K562 (cell line): ENCODE data around the gene OSBPL10. TPM values are rescaled to one million over a fixed set of nuclear protein-coding genes. Genes with fewer than 3 reads are reported as not detected.

ENCODE experiments used
- ATAC-seq: fragments of 200-7000 bp; cut with Tn5 transposase; 3 replicates; pipeline ENCODE4 v1.9.1; 2020; ENCODE audit warnings: moderate library complexity
- BruUV-seq: library from RNA; stranded (reverse); fragments of 400-500 nt; replicated peaks from 2 replicates; lab custom pipeline; 2021; lab: Mats Ljungman, UMichigan
- CTCF ChIA-PET: fragments of 300-600 bp; formaldehyde crosslinking; extraction: SDS; loops from one replicate; lab custom pipeline; 2021; ENCODE audit warnings: low intra/inter-chr PET ratio; lab: Yijun Ruan, JAX
- POLR2A ChIA-PET: fragments of 300-600, 350-650 bp; sonication (Branson Sonifier 250); formaldehyde crosslinking; extraction: SDS; loops from one replicate; lab custom pipeline; 2021; ENCODE audit warnings: antibody characterized with exemption, inconsistent platforms; lab: Yijun Ruan, JAX
- DNase-seq, 4 experiments: peaks; one replicate each; pipeline versions ENCODE4 v3.0.0 to v3.0.0-alpha.2; 2011 to 2018; ENCODE audit warnings: low spot score in 3 of 4, mixed read lengths in 3 of 4; ENCODE audit errors: extremely low read depth in 1 of 4
- FAIRE-seq: peaks from 2 replicates; lab custom pipeline; 2011; peaks lifted over from hg19 to GRCh38; lab: Jason Lieb, UNC
- H2AFZ ChIP-seq: 2 replicates; pipeline ENCODE4 v1.6.0; 2011; ENCODE audit warnings: low read depth, low read length, control low read depth, inconsistent platforms
- H3K27ac ChIP-seq: fragments of 200-600 bp; 3 replicates; pipeline ENCODE4 v1.8.0; 2011; ENCODE audit warnings: low read depth, mild to moderate bottlenecking, control low read depth, inconsistent platforms, low read length, moderate library complexity, mixed read lengths; ENCODE audit errors: extremely low read depth
- H3K27me3 ChIP-seq, 2 experiments: fragments of 300-600 bp in 1 of 2; 2 replicates in 1 of 2; 3 replicates in 1 of 2; pipeline versions ENCODE4 v1.6.0 to v1.8.0; 2011; ENCODE audit warnings: inconsistent platforms in 2 of 2, low read length in 2 of 2, mild to moderate bottlenecking in 1 of 2, mixed read lengths in 1 of 2, moderate library complexity in 1 of 2; ENCODE audit not compliant: control insufficient read depth in 2 of 2, insufficient read depth in 2 of 2
- H3K36me3 ChIP-seq: fragments of 300-600 bp; 3 replicates; pipeline ENCODE4 v1.8.0; 2011; ENCODE audit warnings: mild to moderate bottlenecking, low read length, inconsistent platforms; ENCODE audit not compliant: control insufficient read depth, insufficient read depth
- H3K4me1 ChIP-seq, 2 experiments: fragments of 200-600 bp in 1 of 2; replicated peaks in 1 of 2; 2 replicates in 1 of 2; 3 replicates in 1 of 2; pipeline versions ENCODE4 v1.5.1 to v1.8.0; 2011; ENCODE audit warnings: inconsistent platforms in 2 of 2, low read length in 2 of 2, mild to moderate bottlenecking in 1 of 2, mixed read lengths in 1 of 2, moderate library complexity in 1 of 2; ENCODE audit not compliant: control insufficient read depth in 2 of 2, insufficient read depth in 2 of 2
- H3K4me2 ChIP-seq: 2 replicates; pipeline ENCODE4 v1.6.1; 2011; ENCODE audit warnings: low read length, control low read depth, inconsistent platforms, mixed read lengths; ENCODE audit not compliant: insufficient read depth
- H3K4me3 ChIP-seq: fragments of 200-600 bp; sonication (generic), shearing (Covaris generic); 2 replicates; pipeline ENCODE4 v1.5.1; 2016; ENCODE audit warnings: control low read depth, inconsistent platforms
- H3K79me2 ChIP-seq: fragments of 200-600 bp; 3 replicates; pipeline ENCODE4 v1.8.0; 2011; ENCODE audit warnings: low read length, inconsistent platforms; ENCODE audit not compliant: control insufficient read depth, insufficient read depth
- H3K9ac ChIP-seq, 2 experiments: 2 replicates each; pipeline versions ENCODE4 v1.6.0 to v1.6.1; 2011; ENCODE audit warnings: low read depth in 2 of 2, low read length in 2 of 2, control low read depth in 1 of 2, inconsistent platforms in 1 of 2, mild to moderate bottlenecking in 1 of 2, mixed read lengths in 1 of 2; ENCODE audit not compliant: insufficient read depth in 1 of 2
- H3K9me1 ChIP-seq: one replicate; pipeline ENCODE4 v1.6.0; 2011; ENCODE audit warnings: inconsistent platforms, mild to moderate bottlenecking, low read length, moderate library complexity; ENCODE audit not compliant: control insufficient read depth, insufficient read depth
- H3K9me3 ChIP-seq: replicated peaks from 2 replicates; pipeline ENCODE4 v1.5.1; 2011; ENCODE audit warnings: low read depth, low read length, inconsistent platforms; ENCODE audit not compliant: control insufficient read depth, insufficient read depth
- H4K20me1 ChIP-seq: replicated peaks from 2 replicates; pipeline ENCODE4 v1.6.1; 2011; ENCODE audit warnings: low read length, inconsistent platforms, mixed read lengths; ENCODE audit not compliant: control insufficient read depth, insufficient read depth
- CBX3 ChIP-seq, 2 experiments: IDR thresholded peaks; 1 replicate in 1 of 2; 2 replicates in 1 of 2; pipeline ENCODE4 v1.6.1; 2012; ENCODE audit warnings: inconsistent platforms in 2 of 2, low read length in 2 of 2, borderline replicate concordance in 1 of 2, control low read depth in 1 of 2
- CBX5 ChIP-seq: IDR thresholded peaks from 2 replicates; pipeline ENCODE4 v1.6.1; 2014; ENCODE audit warnings: low read depth, borderline replicate concordance
- EP400 ChIP-seq: fragments of 450-650 bp; IDR thresholded peaks from 2 replicates; pipeline ENCODE4 v1.6.1; 2017; ENCODE audit warnings: antibody characterized with exemption, mild to moderate bottlenecking, moderate library complexity
- HINFP ChIP-seq: fragments of 450-650 bp; conservative IDR thresholded peaks from 2 replicates; pipeline ENCODE4 v1.6.1; 2016; ENCODE audit warnings: missing genetic modification characterization, low read depth, mild to moderate bottlenecking, control low read depth, missing compliant biosample characterization
- ILK ChIP-seq: fragments of 450-650 bp; IDR thresholded peaks from 2 replicates; pipeline ENCODE4 v1.6.1; 2016; ENCODE audit warnings: missing genetic modification characterization, low read depth, mild to moderate bottlenecking, missing compliant biosample characterization, moderate library complexity, borderline replicate concordance
- MAFG ChIP-seq: fragments of 450-650 bp; conservative IDR thresholded peaks from 2 replicates; pipeline ENCODE4 v1.6.1; 2016; ENCODE audit warnings: missing genetic modification characterization, missing compliant biosample characterization
- MAFK ChIP-seq: IDR thresholded peaks from 2 replicates; pipeline ENCODE4 v1.6.1; 2011; ENCODE audit warnings: low read length, improper control_type of control experiment
- MBD2 ChIP-seq: sonication (generic); IDR thresholded peaks from 2 replicates; pipeline ENCODE4 v1.6.1; 2016; ENCODE audit warnings: low read depth, borderline replicate concordance
- MCM2 ChIP-seq: fragments of 450-650 bp; IDR thresholded peaks from 2 replicates; pipeline ENCODE4 v1.6.1; 2017; ENCODE audit warnings: low read depth, mild to moderate bottlenecking
- MIER1 ChIP-seq: fragments of 450-650 bp; IDR thresholded peaks from 2 replicates; pipeline ENCODE4 v1.6.1; 2016; ENCODE audit warnings: antibody characterized with exemption, mild to moderate bottlenecking, low read depth
- NFIX ChIP-seq: fragments of 250-450 bp; sonication (Bioruptor Pico); IDR thresholded peaks from 2 replicates; pipeline ENCODE4 v1.4.0; 2020; ENCODE audit warnings: low read depth, mild to moderate bottlenecking, moderate library complexity
- PCBP1 ChIP-seq: fragments of 200-400 bp; formaldehyde crosslinking; IDR thresholded peaks from 2 replicates; pipeline ENCODE4 v1.6.1; 2018; ENCODE audit warnings: mild to moderate bottlenecking, low read depth, low read length; ENCODE audit not compliant: poor library complexity, severe bottlenecking
- RFX5 ChIP-seq: IDR thresholded peaks from 2 replicates; pipeline ENCODE4 v1.6.1; 2011; ENCODE audit warnings: low read depth, mild to moderate bottlenecking, improper control_type of control experiment, low read length
- THAP7 ChIP-seq: fragments of 250-450 bp; sonication (Bioruptor Pico); IDR thresholded peaks from 2 replicates; pipeline ENCODE4 v1.5.0; 2021
- U2AF2 ChIP-seq: fragments of 200-400 bp; formaldehyde crosslinking; optimal IDR thresholded peaks from 2 replicates; pipeline ENCODE3; 2017; ENCODE audit warnings: low read depth, mild to moderate bottlenecking, low read length
- USF2 ChIP-seq: sonication (generic); formaldehyde crosslinking; IDR thresholded peaks from 2 replicates; pipeline ENCODE4 v1.5.0; 2020; ENCODE audit warnings: missing genetic modification reagents
- ZFP1 ChIP-seq: fragments of 450-650 bp; formaldehyde crosslinking; IDR thresholded peaks from 2 replicates; pipeline ENCODE4 v1.4.0; 2020; ENCODE audit warnings: mild to moderate bottlenecking, mixed read lengths
- WGBS: fragments of 100-300 bp; shearing (Covaris generic); methylation state at CpG from one replicate; pipeline ENCODE4 v1.1.6; 2016; ENCODE audit warnings: low coverage, mixed read lengths; ENCODE audit not compliant: insufficient coverage; ENCODE audit errors: missing lambda C conversion rate; 5-methylcytosine and 5-hydroxymethylcytosine counted together
- in situ Hi-C: fragments of 300-500 bp; cut with MboI; formaldehyde crosslinking; loops from 4 replicates; pipeline ENCODE4 v1.15.0; 2018; ENCODE audit warnings: inconsistent platforms, mixed read lengths
- intact Hi-C: fragments of 100-400 bp; cut with micrococcal nuclease; formaldehyde crosslinking; loops from 2 replicates; pipeline ENCODE4 v1.14.2; 2022
- polyA plus RNA-seq, 8 experiments: library from polyadenylated mRNA; depleted of rRNA in 4 of 8; stranded (reverse) in 5 of 8; unstranded in 3 of 8; fragments of >200 nt; fragmentation: Nextera tagmentation in 2 of 8; fragmentation: Illumina TruSeq in 1 of 8; extraction: Ambion mirVana in 2 of 8; extraction: Trizol in 1 of 8; gene quantifications; 2 replicates each; pipeline versions ENCODE4 v1.2.1 to v1.2.3, GENCODE V29; 2011 to 2014; ENCODE audit warnings: inconsistent platforms in 1 of 8, missing spikeins in 1 of 8
- total RNA-seq, 7 experiments: library from RNA; depleted of rRNA in 6 of 7; stranded (reverse); fragments of >200 nt in 6 of 7; fragmentation: Illumina TruSeq in 2 of 7; extraction: Trizol in 2 of 7; gene quantifications; 2 replicates each; pipeline versions ENCODE4 v1.2.1 to v1.2.3, GENCODE V29; 2011 to 2021; ENCODE audit warnings: low replicate concordance in 1 of 7

Gene OSBPL10
- total and polyA plus RNA-seq, 9 of the 15 experiments (the other 6 are each of a cell fraction or from before 2014, with no cell fraction given), result 0.03 to 0.19 (median 0.14) TPM; not detected in 2

- no peak for TF ChIP-seq USF2
- no peak for TF ChIP-seq EP400
- TF ChIP-seq, all 486 proteins: peak for 0
These were observed 85.6 kb downstream of the OSBPL10 start (continued) for GRCh38 chr3:31895471-31895870.

GRCh38 chr3:31892916-31893573 is 88.0 kb downstream of the OSBPL10 start:
- no peak overlapping the region for H3K4me2 ChIP-seq
- H3K27ac ChIP-seq, result no peak overlapping the region

More at GRCh38 chr3:31892916-31893573, 88.0 kb downstream of the OSBPL10 start:
- no peaks in the 10 kb centered on the region for H4K20me1 ChIP-seq
- in situ Hi-C loops, result no loop called here
- no peaks in the 10 kb centered on the region for H3K9me3 ChIP-seq
- H3K4me1 ChIP-seq, result no peaks in the 10 kb centered on the region
- no peaks in the 10 kb centered on the region for H3K36me3 ChIP-seq
- CTCF ChIA-PET, result no interaction called here
- POLR2A ChIA-PET, result interaction anchor here (0.5 kb wide), 1 partner anchor 10 kb away, joined by 5 read pairs; no protein-coding TSS in a partner anchor
- H2AFZ ChIP-seq, result no peak overlapping the region
- H3K9ac ChIP-seq, result no peak overlapping the region
- WGBS, result 0% methylated on average over 4 of the region's 4 CpGs
- no peak for DNase-seq
- BruUV-seq, result no TSS peak
- TF ChIP-seq MAFK (no peak), MCM2 (no peak), HINFP (tag) (no peak), RFX5 (no peak), NFIX (CRISPR knock-in tag) (no peak), CBX3 (IDR thresholded peaks at IDR 0.05; ENCODE audit: borderline replicate concordance in 1 of 2, low read length in 2 of 2) (no peak), ILK (no peak), CBX5 (no peak), MBD2 (no peak), THAP7 (CRISPR knock-in tag) (no peak), MAFG (tag) (no peak), MIER1 (no peak), PCBP1 (no peak), ZFP1 (no peak), U2AF2 (no peak)
- ATAC-seq, result no peak
- no peak for FAIRE-seq
- intact Hi-C loops, result no loop called here
- H3K4me3 ChIP-seq, result no peak overlapping the region
- H3K9me1 ChIP-seq, result peaks cover 4% of the 10 kb centered on the region
- peaks cover 3 to 17% of the 10 kb centered on the region in 2 experiments; a peak in 4 of 5 replicates for H3K27me3 ChIP-seq
- no peaks in the 10 kb centered on the region for H3K79me2 ChIP-seq
